Upper lobe of left lung (tissue), 4 donors: Measurements from ENCODE around the gene MPI.

ENCODE experiments used
- EP300 ChIP-seq, 4 donors: sonication (generic); formaldehyde crosslinking; IDR thresholded peaks; one replicate each; pipeline ENCODE4 v1.5.1; 2017; ENCODE audit warnings: antibody characterized with exemption in 4 of 4, control low read depth in 2 of 4
- POLR2A ChIP-seq, 4 donors: fragments of 450-650 bp; IDR thresholded peaks; one replicate each; pipeline ENCODE4 v1.5.1; 2016 to 2017; ENCODE audit warnings: antibody characterized with exemption in 4 of 4, mild to moderate bottlenecking in 2 of 4
- TF ChIP-seq, protein P1 (sequence below), 6 experiments: fragments of 450-650 bp in 4 of 6; fragments of 200-600 bp in 2 of 6; sonication (generic) in 2 of 6; IDR thresholded peaks; one replicate each; pipeline ENCODE4 v1.5.1; 2016 to 2019; ENCODE audit warnings: antibody characterized with exemption in 6 of 6

- TF ChIP-seq, protein P1, sequence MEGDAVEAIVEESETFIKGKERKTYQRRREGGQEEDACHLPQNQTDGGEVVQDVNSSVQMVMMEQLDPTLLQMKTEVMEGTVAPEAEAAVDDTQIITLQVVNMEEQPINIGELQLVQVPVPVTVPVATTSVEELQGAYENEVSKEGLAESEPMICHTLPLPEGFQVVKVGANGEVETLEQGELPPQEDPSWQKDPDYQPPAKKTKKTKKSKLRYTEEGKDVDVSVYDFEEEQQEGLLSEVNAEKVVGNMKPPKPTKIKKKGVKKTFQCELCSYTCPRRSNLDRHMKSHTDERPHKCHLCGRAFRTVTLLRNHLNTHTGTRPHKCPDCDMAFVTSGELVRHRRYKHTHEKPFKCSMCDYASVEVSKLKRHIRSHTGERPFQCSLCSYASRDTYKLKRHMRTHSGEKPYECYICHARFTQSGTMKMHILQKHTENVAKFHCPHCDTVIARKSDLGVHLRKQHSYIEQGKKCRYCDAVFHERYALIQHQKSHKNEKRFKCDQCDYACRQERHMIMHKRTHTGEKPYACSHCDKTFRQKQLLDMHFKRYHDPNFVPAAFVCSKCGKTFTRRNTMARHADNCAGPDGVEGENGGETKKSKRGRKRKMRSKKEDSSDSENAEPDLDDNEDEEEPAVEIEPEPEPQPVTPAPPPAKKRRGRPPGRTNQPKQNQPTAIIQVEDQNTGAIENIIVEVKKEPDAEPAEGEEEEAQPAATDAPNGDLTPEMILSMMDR (IDR thresholded peaks at IDR 0.05): no peak
- TF ChIP-seq EP300 (IDR thresholded peaks at IDR 0.05): no peak
- TF ChIP-seq POLR2A (IDR thresholded peaks at IDR 0.05): no peak
These were observed 34.7 kb downstream of the MPI start for GRCh38 chr15:74924525-74924924.
